DMS53 (cell line): ENCODE data around the gene MCTP1.

Experiments
- DNase-seq: peaks from one replicate; lab custom pipeline; 2025; lab: John Stamatoyannopoulos, UW

The MCTP1 gene

GRCh38 chr5:95284572-95285408, at the start of gene MCTP1:
MCTP1 (minus strand) TSS chr5:95285094.
- peak; percentile 87 for DNase-seq

- DNase-seq, result no peak
Observed at GRCh38 chr5:95332158-95332557, 47.3 kb upstream of the MCTP1 start.

GRCh38 chr5:95331358-95331757, 46.5 kb upstream of the MCTP1 start:
- no peak for DNase-seq

GRCh38 chr5:95327211-95327610, 42.3 kb upstream of the MCTP1 start:
- DNase-seq, result no peak

- no peak for DNase-seq
Observed at GRCh38 chr5:95317687-95318086, 32.8 kb upstream of the MCTP1 start.

GRCh38 chr5:95317085-95317484, 32.2 kb upstream of the MCTP1 start:
- no peak for DNase-seq

- DNase-seq, result peak; percentile 82
Observed at GRCh38 chr5:95304711-95305110, 19.8 kb upstream of the MCTP1 start.

DNA sequence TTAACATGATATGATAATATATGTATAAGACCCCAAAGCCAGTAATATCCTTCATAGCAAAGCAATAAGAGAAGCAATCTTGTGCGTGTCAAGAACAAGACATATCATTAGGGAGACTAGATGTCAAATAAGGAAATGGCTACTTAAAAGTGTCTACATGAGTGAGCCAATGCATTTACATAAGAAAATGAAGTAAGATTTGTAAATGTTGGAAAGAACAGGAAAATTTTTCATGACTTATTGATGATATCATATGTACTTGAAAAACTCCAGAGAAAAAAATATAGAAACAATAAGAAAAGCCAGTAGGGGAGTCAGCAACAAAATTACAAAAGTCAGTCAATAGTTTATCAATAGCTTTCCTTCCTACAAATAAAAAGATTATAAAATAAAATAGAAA, 13.8 kb upstream of the MCTP1 start:
- no peak for DNase-seq

DNA sequence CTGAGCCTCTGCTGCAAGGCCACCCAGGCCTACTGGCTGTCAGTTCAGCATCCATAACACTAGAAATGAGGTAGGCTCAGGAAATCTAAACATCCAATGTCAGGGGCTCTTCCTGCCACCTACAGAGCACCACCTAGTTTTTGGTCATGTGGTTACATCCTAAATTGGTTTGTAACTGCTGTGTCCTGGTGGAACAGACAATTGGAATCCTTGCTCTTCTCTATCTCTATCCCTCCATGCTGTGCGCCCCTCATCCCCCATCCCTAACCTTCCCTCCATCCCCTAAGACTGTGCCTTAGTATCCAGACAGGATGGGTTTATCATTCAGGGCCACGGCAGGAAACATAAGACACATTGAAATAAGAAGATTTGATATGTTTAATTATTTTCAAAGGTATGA, 11.4 kb upstream of the MCTP1 start:
- DNase-seq, result no peak

DNA sequence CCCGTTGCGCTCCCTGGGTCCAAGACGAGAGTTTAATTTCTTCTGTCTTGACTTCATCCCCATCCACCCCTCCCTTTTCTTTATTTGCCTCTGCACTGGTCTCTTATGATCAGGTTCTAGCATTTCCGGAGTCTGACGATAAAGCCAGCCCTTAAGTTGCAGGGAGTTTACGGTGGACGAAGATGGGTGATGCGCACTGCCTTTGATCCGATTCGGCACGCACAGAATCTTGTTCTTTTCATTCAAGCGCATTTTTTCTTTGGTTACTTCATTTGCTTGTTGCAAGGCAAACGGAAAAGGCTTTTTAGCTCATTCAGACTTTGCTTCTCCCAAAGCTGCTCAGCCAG, 488 bp upstream of the MCTP1 start:
- peak; percentile 70 for DNase-seq

DNA sequence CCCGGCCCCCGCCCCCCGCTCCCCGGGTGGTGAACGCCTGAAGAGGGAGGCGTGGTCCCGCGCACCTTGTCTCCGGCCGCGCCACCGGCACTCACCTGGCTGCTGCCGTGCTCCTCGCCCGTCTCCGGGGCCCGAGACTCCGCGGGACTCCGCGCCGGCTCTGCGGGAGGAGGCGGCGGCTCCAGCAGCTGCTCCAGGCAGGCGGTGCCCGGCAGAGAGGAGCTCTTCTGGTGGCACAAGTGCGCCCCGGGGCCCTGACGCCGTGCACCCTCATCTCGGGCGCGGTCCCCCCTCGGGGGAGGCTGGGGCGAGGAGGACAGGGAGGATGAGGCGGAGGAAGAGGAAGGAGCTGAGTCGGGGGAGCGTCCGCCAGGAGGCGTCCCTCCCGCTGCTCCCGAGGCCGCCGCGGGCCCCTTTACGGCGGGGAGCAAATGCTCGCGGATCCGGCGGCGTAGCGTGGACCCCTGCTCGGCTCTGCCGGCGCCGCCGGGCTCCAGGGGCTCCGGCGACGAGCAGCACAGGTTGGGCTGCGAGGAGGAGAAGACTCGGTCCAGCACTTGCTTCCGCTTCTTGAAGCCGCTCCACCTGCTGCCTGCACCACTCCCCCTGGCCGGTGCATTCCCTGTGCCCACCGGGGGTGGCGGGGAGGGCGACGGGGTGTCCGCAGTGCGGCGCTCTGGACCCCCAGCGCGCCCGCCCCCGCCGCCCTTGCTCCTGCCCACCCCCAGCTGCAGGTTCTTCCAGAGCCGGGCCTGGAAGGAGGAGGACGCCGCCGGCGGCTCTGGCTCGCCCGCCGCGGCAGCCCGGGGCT, 928 bp downstream of the MCTP1 start:
- DNase-seq, result peak; percentile 83

GRCh38 chr5:95283022-95283615, 1.8 kb downstream of the MCTP1 start:
- peak; percentile 41 for DNase-seq

DNA sequence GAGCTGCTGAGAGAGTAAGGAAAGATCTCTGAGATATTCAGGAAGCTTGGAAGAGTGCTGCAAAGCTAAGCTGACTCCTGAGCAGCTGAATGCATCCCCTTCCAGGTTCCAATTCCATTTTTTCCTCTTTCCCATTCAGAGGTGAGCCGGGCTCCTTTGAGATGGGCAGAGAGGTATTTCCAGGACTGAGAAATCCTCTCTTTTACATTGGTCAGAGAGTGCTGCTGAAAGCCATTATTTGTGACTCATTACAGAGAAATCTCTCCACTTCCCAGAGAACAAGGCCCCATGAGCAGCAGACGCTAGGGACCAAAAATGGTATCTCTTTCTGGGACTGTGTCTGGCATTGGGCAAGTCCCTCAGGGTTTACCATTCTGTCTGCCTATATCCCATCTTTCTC, 3.7 kb downstream of the MCTP1 start:
- peak; percentile 16 for DNase-seq

DNA sequence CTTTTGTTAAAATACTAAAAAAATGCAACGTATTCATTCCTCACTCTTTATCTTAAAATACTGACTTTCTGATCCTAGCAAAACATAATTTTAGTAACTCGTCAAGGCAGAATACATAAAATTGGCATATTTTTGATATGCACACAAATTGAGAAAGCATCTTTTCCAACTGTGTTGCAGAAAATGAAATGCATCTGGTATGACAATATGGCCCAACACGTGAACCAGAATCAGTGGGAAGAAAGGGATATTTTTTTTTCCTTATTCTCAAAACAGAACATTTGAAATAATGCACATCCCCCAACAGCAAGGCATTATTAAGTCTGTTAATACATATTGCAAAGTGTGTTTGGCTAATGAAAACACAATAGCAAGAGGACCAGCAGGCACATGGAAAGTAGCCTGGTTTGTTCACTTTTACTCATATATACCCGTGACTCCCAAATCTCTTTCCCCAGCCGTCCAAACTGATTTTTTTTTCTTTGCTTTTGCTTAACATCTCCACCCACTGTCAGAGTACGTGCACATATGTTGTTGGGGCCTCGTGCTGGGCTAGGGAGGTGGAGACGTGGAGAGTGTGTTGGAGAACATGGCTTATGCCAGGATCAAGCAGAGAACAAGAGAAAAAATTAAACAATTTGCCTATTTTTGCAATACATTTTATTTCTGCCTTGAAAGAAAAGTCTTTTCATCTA, 4.3 kb downstream of the MCTP1 start:
- no peak for DNase-seq

DNA sequence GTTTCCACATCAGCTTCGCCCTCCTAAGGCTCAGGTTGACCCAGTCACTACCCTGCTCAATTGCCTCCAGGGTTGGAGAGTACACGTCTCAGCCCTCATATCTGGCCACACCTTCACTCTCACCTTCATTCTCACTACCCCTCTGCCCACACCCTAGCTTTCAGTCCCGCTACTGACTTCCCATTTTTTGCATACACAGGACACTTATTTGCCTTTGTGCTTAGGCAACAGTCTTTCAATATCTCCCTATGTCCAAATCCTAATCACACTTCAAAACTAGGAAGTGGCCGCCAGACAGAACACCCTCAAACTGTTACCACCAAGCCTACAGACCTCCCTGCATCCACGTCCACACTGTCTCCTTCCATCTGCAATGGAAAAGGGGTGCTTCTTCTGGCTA, 10.9 kb downstream of the MCTP1 start:
- DNase-seq, result no peak

DNA sequence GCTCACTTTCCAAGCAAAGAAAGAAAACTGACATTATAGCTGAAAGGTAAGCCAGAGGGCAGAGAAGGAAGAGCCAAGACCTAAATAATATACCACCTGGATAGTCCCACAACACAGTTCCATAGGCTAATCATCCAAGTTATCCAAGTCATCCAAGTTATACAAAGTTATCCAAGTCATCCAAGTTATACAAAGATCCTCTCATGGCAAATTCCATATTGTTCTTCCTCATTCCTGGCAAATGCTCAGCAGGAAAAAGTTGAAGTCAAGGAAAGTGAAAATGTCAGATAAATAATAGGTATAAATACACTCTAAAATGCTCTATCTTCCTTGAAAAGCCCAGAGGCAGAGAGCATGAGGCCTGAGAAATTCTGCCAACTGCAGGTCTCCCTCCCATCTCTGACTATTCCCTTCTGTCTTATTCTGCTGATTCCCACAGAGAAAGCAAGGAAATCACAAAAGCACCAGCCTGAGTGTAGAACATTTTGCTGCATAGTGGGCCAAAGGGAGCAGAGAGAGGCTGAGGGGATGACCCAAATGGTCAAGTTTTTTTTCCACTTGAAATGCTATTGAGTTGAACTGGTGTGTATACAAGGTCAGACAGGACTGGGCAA, 12.5 kb downstream of the MCTP1 start:
- DNase-seq, result no peak

DNA sequence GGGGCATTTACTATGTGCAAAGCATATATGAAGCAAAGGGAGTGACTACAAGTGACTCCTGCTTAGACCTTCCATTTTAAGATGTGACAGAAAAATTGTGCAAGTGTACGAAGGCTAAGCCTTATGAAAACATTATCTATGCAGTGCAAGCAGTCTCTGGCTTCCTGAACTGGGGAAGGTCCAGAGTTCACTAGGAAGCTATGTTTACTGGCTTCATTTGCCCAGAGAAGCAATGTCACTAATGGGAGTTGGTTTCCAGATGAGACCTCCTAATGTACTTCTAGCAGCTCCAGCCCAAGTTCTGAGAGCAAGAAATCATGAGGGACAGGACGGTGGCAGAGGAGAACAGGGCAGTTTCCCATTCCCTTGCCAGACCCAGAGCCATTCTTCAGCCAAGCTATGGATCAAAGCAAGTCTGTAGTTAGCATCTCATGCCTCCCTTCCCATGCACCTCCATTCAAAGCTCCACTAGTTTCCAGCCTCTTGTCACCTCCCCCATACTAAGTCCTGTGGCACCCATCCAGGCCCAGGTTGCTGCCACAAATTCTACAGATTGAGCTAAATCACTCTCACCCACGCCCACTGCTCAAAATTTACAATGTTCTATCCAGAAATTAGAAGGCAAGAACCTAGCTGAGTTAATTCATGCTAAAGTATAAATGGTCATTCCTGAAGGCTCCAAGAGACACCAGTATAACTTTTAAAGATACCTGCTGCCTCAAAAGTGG, 21.8 kb downstream of the MCTP1 start:
- peak; percentile 60 for DNase-seq

DNA sequence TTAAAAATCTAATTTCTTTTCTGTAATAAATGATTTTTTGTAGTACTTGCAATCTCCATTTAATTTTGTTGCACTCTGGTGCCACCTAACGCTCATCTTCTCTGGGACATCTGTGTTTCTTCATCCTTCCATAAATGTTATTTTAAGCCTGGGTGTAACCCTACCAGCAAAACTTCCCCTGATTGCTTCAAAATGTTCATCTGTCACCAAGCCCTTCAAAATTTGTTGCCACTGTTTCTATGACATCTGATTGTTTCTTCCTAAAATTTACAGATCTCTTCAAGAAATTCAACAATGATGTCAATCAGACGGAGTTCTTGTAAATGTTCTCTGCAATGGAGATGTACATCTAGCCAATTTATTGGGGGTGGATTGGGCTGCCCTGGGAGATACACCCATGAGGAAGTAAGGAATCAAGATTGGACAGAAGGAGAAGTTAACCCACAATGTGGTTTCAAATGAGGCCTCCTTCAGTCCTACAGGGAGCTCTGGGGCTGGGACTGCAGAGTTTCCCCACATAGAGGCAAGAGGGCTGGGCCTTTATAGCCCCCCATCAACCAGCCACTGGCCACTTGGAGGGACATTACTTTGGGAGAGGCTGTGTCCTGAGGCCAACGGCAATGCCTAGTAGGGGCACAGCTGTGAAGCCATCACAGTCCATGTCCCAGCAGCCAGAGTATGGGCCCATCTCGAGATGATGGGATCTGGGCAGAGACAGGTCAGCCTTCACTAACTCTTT, 23.3 kb downstream of the MCTP1 start:
- peak; percentile 62 for DNase-seq

DNA sequence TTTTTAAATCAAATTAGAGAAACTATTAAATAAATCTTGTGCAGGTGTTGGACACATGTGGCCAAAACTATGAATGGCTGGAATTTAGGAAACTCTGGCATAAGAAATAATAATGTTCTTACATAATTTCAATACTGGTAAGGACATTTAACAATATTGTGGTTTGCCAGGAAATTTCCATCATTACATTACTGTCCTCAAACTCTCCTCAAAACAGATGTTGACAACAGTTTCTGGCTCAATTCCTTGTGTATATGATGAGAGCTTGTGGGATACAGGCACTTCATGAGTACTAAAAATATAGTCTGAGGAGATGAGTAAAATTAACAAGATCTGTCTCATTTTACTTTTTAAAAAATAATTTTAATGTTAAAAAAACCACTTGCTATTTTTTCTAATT, 27.9 kb downstream of the MCTP1 start:
- DNase-seq, result no peak

DNA sequence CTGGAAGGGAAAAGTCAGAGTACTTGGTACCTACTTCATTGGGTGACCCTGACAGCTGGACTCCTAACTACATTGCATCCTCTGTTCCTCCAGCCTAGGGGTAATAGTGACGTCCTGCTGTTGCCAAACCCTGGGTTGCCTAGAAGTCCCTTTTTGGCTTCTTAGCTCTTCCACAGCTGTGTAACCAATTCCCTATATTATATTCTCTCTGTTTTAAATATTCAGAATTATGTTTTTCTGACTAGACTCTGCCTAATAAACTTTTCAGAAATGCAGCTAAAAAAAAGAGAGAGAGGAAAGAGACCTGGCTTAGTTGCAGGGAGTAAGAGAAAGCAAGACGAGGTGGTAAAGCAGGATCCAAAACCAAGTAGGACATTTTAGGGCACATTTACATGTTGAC, 28.4 kb downstream of the MCTP1 start:
- DNase-seq, result no peak

DNA sequence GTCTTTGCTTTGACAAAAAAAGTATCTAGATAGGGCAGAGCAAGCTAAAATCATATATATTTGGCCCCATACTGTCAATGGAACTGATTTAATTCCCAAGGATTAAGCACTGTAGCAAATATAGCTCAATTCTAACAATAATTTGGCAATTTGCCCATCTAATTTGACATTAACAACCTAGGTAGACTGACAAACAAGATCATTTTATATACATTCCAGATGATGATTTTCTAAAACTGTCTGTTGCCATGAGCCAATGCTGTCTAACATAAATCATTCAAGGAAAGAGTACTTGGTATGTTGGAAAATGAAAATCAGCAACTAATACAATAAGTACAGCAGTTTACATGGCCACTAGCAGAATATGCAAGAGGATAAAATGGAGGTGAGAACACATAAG, 32.1 kb downstream of the MCTP1 start:
- DNase-seq, result no peak
